DOHH2 (cell line): ENCODE results near the gene HENMT1.

Experiments
- EZH2phosphoT487 ChIP-seq: fragments of 200-600 bp; sonication (generic); IDR thresholded peaks from 2 replicates; pipeline ENCODE4 v1.6.1; 2017; ENCODE audit warnings: borderline replicate concordance, mild to moderate bottlenecking, antibody characterized with exemption, low read length, moderate library complexity, mixed read lengths
- TF ChIP-seq, protein P1 (sequence below): fragments of 200-600 bp; sonication (generic); IDR thresholded peaks from one replicate; pipeline ENCODE4 v1.5.1; 2014; ENCODE audit warnings: antibody characterized with exemption, mild to moderate bottlenecking, low read depth, low read length; ENCODE audit not compliant: poor library complexity, severe bottlenecking

GRCh38 chr1:108664481-108664880, 3.6 kb upstream of the HENMT1 start:
- TF ChIP-seq, protein P1, sequence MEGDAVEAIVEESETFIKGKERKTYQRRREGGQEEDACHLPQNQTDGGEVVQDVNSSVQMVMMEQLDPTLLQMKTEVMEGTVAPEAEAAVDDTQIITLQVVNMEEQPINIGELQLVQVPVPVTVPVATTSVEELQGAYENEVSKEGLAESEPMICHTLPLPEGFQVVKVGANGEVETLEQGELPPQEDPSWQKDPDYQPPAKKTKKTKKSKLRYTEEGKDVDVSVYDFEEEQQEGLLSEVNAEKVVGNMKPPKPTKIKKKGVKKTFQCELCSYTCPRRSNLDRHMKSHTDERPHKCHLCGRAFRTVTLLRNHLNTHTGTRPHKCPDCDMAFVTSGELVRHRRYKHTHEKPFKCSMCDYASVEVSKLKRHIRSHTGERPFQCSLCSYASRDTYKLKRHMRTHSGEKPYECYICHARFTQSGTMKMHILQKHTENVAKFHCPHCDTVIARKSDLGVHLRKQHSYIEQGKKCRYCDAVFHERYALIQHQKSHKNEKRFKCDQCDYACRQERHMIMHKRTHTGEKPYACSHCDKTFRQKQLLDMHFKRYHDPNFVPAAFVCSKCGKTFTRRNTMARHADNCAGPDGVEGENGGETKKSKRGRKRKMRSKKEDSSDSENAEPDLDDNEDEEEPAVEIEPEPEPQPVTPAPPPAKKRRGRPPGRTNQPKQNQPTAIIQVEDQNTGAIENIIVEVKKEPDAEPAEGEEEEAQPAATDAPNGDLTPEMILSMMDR: no peak
- no peak for TF ChIP-seq EZH2phosphoT487
